IPS-18a (cell line): ENCODE measurements around the gene BLTP3A.
A peak's percentile ranks its signal among the peaks of the same experiment; 100 is the strongest.
"Not testable (repeated sequence)": the region's sequence is repeated elsewhere in the genome, so short reads cannot be mapped to it uniquely, and the experiment has no call there.

ENCODE experiments used
- H3K27ac ChIP-seq: one replicate; pipeline ENCODE4 v1.5.1; 2013; ENCODE audit warnings: low read length
- H3K27me3 ChIP-seq: one replicate; pipeline ENCODE4 v1.6.1; 2013; ENCODE audit warnings: mild to moderate bottlenecking, low read length; ENCODE audit not compliant: control insufficient read depth, insufficient read depth
- H3K36me3 ChIP-seq: one replicate; pipeline ENCODE4 v1.6.1; 2013; ENCODE audit warnings: low read depth, low read length; ENCODE audit not compliant: control insufficient read depth
- H3K4me1 ChIP-seq: one replicate; pipeline ENCODE4 v1.6.1; 2013; ENCODE audit warnings: low read depth, low read length; ENCODE audit not compliant: control insufficient read depth
- H3K4me3 ChIP-seq: one replicate; pipeline ENCODE4 v1.5.1; 2013; ENCODE audit warnings: low read length
- H3K9ac ChIP-seq: one replicate; pipeline ENCODE4 v1.6.1; 2013; ENCODE audit warnings: mild to moderate bottlenecking, low read length, moderate library complexity
- H3K9me3 ChIP-seq: one replicate; pipeline ENCODE4 v1.6.1; 2013; ENCODE audit warnings: low read depth, low read length; ENCODE audit not compliant: control insufficient read depth

The BLTP3A gene, protein sequence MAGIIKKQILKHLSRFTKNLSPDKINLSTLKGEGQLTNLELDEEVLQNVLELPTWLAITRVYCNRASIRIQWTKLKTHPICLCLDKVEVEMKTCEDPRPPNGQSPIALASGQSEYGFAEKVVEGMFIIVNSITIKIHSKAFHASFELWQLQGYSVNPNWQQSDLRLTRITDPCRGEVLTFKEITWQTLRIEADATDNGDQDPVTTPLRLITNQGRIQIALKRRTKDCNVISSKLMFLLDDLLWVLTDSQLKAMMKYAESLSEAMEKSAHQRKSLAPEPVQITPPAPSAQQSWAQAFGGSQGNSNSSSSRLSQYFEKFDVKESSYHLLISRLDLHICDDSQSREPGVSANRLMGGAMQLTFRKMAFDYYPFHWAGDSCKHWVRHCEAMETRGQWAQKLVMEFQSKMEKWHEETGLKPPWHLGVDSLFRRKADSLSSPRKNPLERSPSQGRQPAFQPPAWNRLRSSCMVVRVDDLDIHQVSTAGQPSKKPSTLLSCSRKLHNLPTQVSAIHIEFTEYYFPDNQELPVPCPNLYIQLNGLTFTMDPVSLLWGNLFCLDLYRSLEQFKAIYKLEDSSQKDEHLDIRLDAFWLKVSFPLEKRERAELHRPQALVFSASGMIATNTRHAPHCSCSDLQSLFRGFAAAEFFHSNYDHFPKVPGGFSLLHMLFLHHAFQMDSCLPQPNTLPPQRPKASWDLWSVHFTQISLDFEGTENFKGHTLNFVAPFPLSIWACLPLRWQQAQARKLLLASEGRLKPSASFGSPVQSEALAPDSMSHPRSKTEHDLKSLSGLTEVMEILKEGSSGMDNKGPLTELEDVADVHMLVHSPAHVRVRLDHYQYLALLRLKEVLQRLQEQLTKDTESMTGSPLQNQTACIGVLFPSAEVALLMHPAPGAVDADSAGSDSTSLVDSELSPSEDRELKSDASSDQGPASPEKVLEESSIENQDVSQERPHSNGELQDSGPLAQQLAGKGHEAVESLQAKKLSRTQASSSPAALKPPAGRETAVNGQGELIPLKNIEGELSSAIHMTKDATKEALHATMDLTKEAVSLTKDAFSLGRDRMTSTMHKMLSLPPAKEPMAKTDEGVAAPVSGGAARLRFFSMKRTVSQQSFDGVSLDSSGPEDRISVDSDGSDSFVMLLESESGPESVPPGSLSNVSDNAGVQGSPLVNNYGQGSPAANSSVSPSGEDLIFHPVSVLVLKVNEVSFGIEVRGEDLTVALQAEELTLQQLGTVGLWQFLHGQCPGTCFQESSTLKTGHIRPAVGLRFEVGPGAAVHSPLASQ (N-terminal part only)

DNA sequence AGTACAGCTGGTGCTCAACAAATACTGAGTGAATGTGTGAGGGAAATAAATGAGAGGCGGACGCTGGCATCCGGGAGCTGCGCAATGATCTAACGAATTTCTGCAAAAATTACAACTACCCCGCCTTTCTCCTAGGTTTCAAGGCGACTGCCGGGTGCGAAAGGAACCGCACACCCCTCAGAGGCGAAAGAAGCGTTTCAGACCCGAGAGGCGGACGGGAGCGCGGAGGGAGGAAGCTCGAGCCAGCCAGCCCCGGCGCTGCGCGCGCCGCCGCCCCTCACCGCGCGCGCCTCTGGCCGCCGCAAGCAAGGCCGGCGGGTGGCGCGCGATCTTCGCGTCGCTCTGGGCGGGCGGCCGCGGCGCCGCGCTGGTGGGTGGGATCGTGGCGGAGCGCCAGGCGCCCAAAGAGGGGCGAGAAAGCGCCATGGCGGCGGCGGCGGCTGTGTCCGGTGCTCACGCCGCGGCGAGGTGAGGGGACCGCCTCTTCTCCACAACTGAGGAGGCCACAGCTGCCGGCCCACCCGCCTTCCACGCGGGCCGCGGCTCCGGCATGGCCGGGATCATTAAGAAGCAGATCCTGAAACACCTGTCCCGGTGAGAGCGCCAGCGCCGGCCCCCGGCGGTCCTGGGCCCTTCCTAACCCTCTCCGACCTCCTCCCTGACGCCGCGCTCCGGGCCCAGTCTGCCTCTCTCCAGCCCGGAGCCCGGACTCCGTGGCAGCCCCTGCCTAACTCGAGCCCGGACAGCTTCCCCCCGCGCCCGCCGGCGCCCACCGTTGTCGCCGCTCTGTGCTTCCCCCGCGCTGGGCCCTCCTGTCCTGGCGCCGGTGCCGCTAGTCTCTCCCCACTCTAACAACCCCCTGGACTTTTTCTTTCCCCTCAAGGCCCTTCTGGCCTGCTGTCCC, at the start of gene BLTP3A:
TSS of gene BLTP3A (plus strand) at position 383 of the 904 bp plus-strand sequence. CDS start at position 551, 168 bp downstream.
- peak within 1 kb of the TSS; percentile 80 for H3K9ac ChIP-seq
- H3K27ac ChIP-seq = no peak within 1 kb of the TSS
- H3K4me1 ChIP-seq = peaks cover 11% of the 10 kb centered on the region
- no peaks in the 10 kb centered on the region for H3K27me3 ChIP-seq
- peak within 1 kb of the TSS; percentile 99 for H3K4me3 ChIP-seq
- peaks cover 2% of the 10 kb centered on the region for H3K9me3 ChIP-seq
- H3K36me3 ChIP-seq = no peaks in the 10 kb centered on the region

DNA sequence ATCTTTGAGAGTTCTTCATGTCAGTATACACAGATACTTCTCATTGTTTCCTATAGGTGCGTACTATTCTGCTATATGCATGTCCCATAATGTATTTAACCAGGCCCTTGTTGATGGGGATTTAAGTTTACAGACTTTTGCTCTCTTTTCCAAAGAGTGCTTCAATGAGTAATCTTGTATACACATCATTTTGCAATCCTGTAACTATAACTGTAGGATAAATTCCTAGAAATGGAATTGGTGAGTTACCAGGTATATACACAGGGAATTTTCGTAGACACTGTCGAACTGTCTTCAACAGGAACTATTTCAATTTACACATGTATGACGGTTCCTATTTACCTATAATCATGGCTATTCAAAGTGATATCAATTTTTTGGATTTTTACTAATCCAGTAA, 49.8 kb upstream of the BLTP3A start:
- Histone ChIP-seq H3K27me3 (no peaks in the 10 kb centered on the region), H3K9ac (no peak overlapping the region), H3K9me3 (no peaks in the 10 kb centered on the region), H3K27ac (no peak overlapping the region), H3K4me3 (no peak overlapping the region), H3K36me3 (no peaks in the 10 kb centered on the region), H3K4me1 (no peaks in the 10 kb centered on the region)

GRCh38 chr6:34743625-34744293, 48.1 kb upstream of the BLTP3A start:
- Histone ChIP-seq H3K4me3 (no peak overlapping the region), H3K4me1 (no peaks in the 10 kb centered on the region), H3K9ac (no peak overlapping the region), H3K36me3 (no peaks in the 10 kb centered on the region), H3K27me3 (no peaks in the 10 kb centered on the region), H3K9me3 (no peaks in the 10 kb centered on the region), H3K27ac (no peak overlapping the region)

DNA sequence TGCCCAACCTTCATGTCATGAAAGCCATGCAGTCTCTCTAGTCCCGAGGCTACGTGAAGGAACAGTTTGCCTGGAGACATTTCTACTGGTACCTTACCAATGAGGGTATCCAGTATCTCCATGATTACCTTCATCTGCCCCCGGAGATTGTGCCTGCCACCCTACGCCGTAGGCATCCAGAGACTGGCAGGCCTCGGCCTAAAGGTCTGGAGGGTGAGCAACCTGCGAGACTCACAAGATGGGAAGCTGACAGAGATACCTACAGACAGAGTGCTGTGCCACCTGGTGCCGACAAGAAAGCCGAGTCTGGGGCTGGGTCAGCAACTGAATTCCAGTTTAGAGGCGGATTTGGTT, 47.6 kb upstream of the BLTP3A start:
- H3K36me3 ChIP-seq, H3K27ac ChIP-seq, H3K9ac ChIP-seq, H3K9me3 ChIP-seq, H3K4me3 ChIP-seq, H3K4me1 ChIP-seq, H3K27me3 ChIP-seq: not testable (repeated sequence)

- Histone ChIP-seq H3K4me3 (no peak overlapping the region), H3K27ac (no peak overlapping the region), H3K27me3 (no peaks in the 10 kb centered on the region)
These were observed 46.4 kb upstream of the BLTP3A start for GRCh38 chr6:34745277-34746103.

GRCh38 chr6:34746104-34746846, 45.6 kb upstream of the BLTP3A start:
- Histone ChIP-seq H3K4me1 (no peaks in the 10 kb centered on the region), H3K4me3 (no peak overlapping the region), H3K9ac (no peak overlapping the region), H3K9me3 (no peaks in the 10 kb centered on the region), H3K27ac (no peak overlapping the region), H3K27me3 (no peaks in the 10 kb centered on the region), H3K36me3 (no peaks in the 10 kb centered on the region)

More at GRCh38 chr6:34745277-34746103, 46.4 kb upstream of the BLTP3A start:
- Histone ChIP-seq H3K4me1 (no peaks in the 10 kb centered on the region), H3K9ac (no peak overlapping the region), H3K9me3 (no peaks in the 10 kb centered on the region), H3K36me3 (no peaks in the 10 kb centered on the region)

- H3K9ac ChIP-seq = no peak overlapping the region
- no peaks in the 10 kb centered on the region for H3K4me1 ChIP-seq
- H3K27me3 ChIP-seq = no peaks in the 10 kb centered on the region
- H3K4me3 ChIP-seq = no peak overlapping the region
- H3K9me3 ChIP-seq = no peaks in the 10 kb centered on the region
- H3K27ac ChIP-seq = no peak overlapping the region
- no peaks in the 10 kb centered on the region for H3K36me3 ChIP-seq
These were observed 43.1 kb upstream of the BLTP3A start for GRCh38 chr6:34748757-34749156.

DNA sequence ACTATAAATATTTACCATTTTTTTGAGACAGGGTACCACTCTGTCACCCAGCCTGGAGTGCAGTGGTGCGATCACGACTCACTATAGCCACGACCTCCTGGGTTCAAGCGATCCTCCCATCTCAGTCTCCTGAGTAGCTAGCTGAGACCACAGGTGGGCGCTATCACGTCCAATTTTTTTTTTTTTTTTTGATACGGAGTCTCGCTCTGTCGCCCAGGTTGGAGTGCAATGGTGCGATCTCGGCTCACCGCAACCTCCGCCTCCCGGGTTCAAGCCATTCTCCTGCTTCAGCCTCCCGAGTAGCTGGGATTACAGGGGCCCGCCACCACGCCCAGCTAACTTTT, 35.4 kb upstream of the BLTP3A start:
- Histone ChIP-seq H3K9ac (peak overlapping the region; percentile 93), H3K4me3 (peak overlapping the region; percentile 98)
- not testable (repeated sequence) for H3K9me3 ChIP-seq, H3K4me1 ChIP-seq, H3K27ac ChIP-seq, H3K27me3 ChIP-seq, H3K36me3 ChIP-seq

GRCh38 chr6:34757687-34758274, 34.1 kb upstream of the BLTP3A start:
- peaks cover 12% of the 10 kb centered on the region for H3K36me3 ChIP-seq
- H3K9me3 ChIP-seq = no peaks in the 10 kb centered on the region
- H3K4me3 ChIP-seq = peak overlapping the region; percentile 98
- H3K4me1 ChIP-seq = no peaks in the 10 kb centered on the region
- no peaks in the 10 kb centered on the region for H3K27me3 ChIP-seq
- H3K9ac ChIP-seq = peak overlapping the region; percentile 93
- peak overlapping the region; percentile 83 for H3K27ac ChIP-seq
